ENCODE results near the gene XAGE5.
"Not testable (repeated sequence)": the region's sequence is repeated elsewhere in the genome, so short reads cannot be mapped to it uniquely, and the experiment has no call there.

XAGE5 gene

GRCh38 chrX:52804876-52805275 is 6.2 kb upstream of the XAGE5 start:
- not testable (repeated sequence) for H3K27ac ChIP-seq (ENCODE audit: low read depth, low read length); H3K18ac ChIP-seq (ENCODE audit: low read length); H2BK12ac ChIP-seq (ENCODE audit: low read length); H4K12ac ChIP-seq (ENCODE audit: low read depth, low read length); H2AK5ac ChIP-seq (ENCODE audit: low read length); H2AFZ ChIP-seq (ENCODE audit: insufficient read depth, low read length, poor library complexity); H3K9me3 ChIP-seq (ENCODE audit: insufficient read depth, low read depth, low read length); H3K27me3 ChIP-seq (ENCODE audit: insufficient read depth, low read length); H2BK120ac ChIP-seq (ENCODE audit: insufficient read depth, low read length, poor library complexity); H3K4me1 ChIP-seq (ENCODE audit: control insufficient read depth in 1 of 2, insufficient read depth in 2 of 2, low read length in 2 of 2); H3K4me2 ChIP-seq (ENCODE audit: low read length); H3K79me2 ChIP-seq (ENCODE audit: control insufficient read depth, insufficient read depth, low read length, poor library complexity); H3K14ac ChIP-seq (ENCODE audit: low read length); H3K9ac ChIP-seq (ENCODE audit: low read length); H3K79me1 ChIP-seq (ENCODE audit: low read length); H3K36me3 ChIP-seq (ENCODE audit: control insufficient read depth in 1 of 2, insufficient read depth in 2 of 2, low read length in 2 of 2); H4K91ac ChIP-seq (ENCODE audit: low read depth, low read length); H4K8ac ChIP-seq (ENCODE audit: low read depth, low read length); H3K4me3 ChIP-seq (ENCODE audit: low read depth, low read length); H3K4ac ChIP-seq (ENCODE audit: low read depth, low read length); H2BK5ac ChIP-seq (ENCODE audit: low read depth, low read length, poor library complexity); H3K23ac ChIP-seq (ENCODE audit: low read length)
- no CpG with 5 or more reads among the region's 2 CpGs for WGBS (ENCODE audit: extremely low coverage, insufficient coverage, insufficient read length)
- DNase-seq, result peak; percentile 7 to 11

DNA sequence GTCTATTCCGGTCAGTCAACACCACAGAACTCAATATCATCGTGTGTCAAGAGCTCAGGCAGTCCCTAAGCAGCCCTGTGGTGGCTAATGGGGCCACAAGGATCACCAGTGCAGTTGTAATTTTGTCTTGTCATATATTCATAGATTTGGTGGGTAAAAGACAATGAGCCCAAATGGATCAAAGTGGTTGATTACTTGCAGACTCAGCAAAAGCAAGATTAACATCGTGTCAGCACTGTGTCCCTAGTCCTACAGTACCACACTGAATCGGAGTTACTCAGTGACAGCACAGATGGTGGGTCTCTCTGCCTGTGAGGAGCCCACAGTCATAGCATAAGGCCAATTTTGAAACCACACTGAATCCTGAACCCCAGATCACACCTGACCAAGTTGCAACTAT is 8.7 kb downstream of the XAGE5 start:
- Histone ChIP-seq H3K9ac (ENCODE audit: low read length) (no peak overlapping the region), H3K4me3 (ENCODE audit: low read depth, low read length) (no peak overlapping the region), H2BK120ac (ENCODE audit: insufficient read depth, low read length, poor library complexity) (no peak overlapping the region), H2AFZ (ENCODE audit: insufficient read depth, low read length, poor library complexity) (no peak overlapping the region), H4K12ac (ENCODE audit: low read depth, low read length) (no peak overlapping the region), H3K9me3 (ENCODE audit: insufficient read depth, low read depth, low read length) (no peaks in the 10 kb centered on the region), H3K79me2 (ENCODE audit: control insufficient read depth, insufficient read depth, low read length, poor library complexity) (no peaks in the 10 kb centered on the region), H3K27ac (ENCODE audit: low read depth, low read length) (no peak overlapping the region), H3K4me2 (ENCODE audit: low read length) (no peak overlapping the region), H2AK5ac (ENCODE audit: low read length) (no peak overlapping the region), H3K4ac (ENCODE audit: low read depth, low read length) (no peak overlapping the region), H3K36me3 (ENCODE audit: control insufficient read depth in 1 of 2, insufficient read depth in 2 of 2, low read length in 2 of 2) (no peaks in the 10 kb centered on the region), H3K14ac (ENCODE audit: low read length) (no peak overlapping the region), H3K4me1 (ENCODE audit: control insufficient read depth in 1 of 2, insufficient read depth in 2 of 2, low read length in 2 of 2) (no peaks in the 10 kb centered on the region), H3K79me1 (ENCODE audit: low read length) (no peaks in the 10 kb centered on the region), H4K8ac (ENCODE audit: low read depth, low read length) (no peak overlapping the region), H3K18ac (ENCODE audit: low read length) (no peak overlapping the region), H4K91ac (ENCODE audit: low read depth, low read length) (no peak overlapping the region), H3K23ac (ENCODE audit: low read length) (no peak overlapping the region), H2BK5ac (ENCODE audit: low read depth, low read length, poor library complexity) (no peak overlapping the region), H2BK12ac (ENCODE audit: low read length) (no peak overlapping the region), H3K27me3 (ENCODE audit: insufficient read depth, low read length) (no peaks in the 10 kb centered on the region)
- no peak for DNase-seq
- no CpG with 5 or more reads among the region's 4 CpGs for WGBS (ENCODE audit: extremely low coverage, insufficient coverage, insufficient read length)

GRCh38 chrX:52821079-52821760 is 10.1 kb downstream of the XAGE5 start:
- no peaks in the 10 kb centered on the region for H3K79me2 ChIP-seq (ENCODE audit: control insufficient read depth, insufficient read depth, low read length, poor library complexity)
- no peak overlapping the region for H3K4me3 ChIP-seq (ENCODE audit: low read depth, low read length)
- no peaks in the 10 kb centered on the region for H3K79me1 ChIP-seq (ENCODE audit: low read length)
- no peaks in the 10 kb centered on the region for H3K36me3 ChIP-seq (ENCODE audit: control insufficient read depth in 1 of 2, insufficient read depth in 2 of 2, low read length in 2 of 2)
- no peak overlapping the region for H4K8ac ChIP-seq (ENCODE audit: low read depth, low read length)
- DNase-seq, result peak in 1 of 2 donors; percentile 56
- no peaks in the 10 kb centered on the region for H3K27me3 ChIP-seq (ENCODE audit: insufficient read depth, low read length)
- no peak overlapping the region for H3K4ac ChIP-seq (ENCODE audit: low read depth, low read length)
- H2BK5ac ChIP-seq (ENCODE audit: low read depth, low read length, poor library complexity), result no peak overlapping the region
- no peak overlapping the region for H4K91ac ChIP-seq (ENCODE audit: low read depth, low read length)
- no peak overlapping the region for H3K9ac ChIP-seq (ENCODE audit: low read length)
- H4K12ac ChIP-seq (ENCODE audit: low read depth, low read length), result no peak overlapping the region
- H3K4me2 ChIP-seq (ENCODE audit: low read length), result no peak overlapping the region
- no CpG with 5 or more reads among the region's 11 CpGs for WGBS (ENCODE audit: extremely low coverage, insufficient coverage, insufficient read length)
- H3K23ac ChIP-seq (ENCODE audit: low read length), result no peak overlapping the region
- no peak overlapping the region for H2AFZ ChIP-seq (ENCODE audit: insufficient read depth, low read length, poor library complexity)
- no peak overlapping the region for H2BK120ac ChIP-seq (ENCODE audit: insufficient read depth, low read length, poor library complexity)
- H3K27ac ChIP-seq (ENCODE audit: low read depth, low read length), result no peak overlapping the region
- no peaks in the 10 kb centered on the region for H3K4me1 ChIP-seq (ENCODE audit: control insufficient read depth in 1 of 2, insufficient read depth in 2 of 2, low read length in 2 of 2)
- no peak overlapping the region for H3K14ac ChIP-seq (ENCODE audit: low read length)
- no peaks in the 10 kb centered on the region for H3K9me3 ChIP-seq (ENCODE audit: insufficient read depth, low read depth, low read length)
- no peak overlapping the region for H2AK5ac ChIP-seq (ENCODE audit: low read length)
- no peak overlapping the region for H2BK12ac ChIP-seq (ENCODE audit: low read length)
- H3K18ac ChIP-seq (ENCODE audit: low read length), result no peak overlapping the region

- no peaks in the 10 kb centered on the region for H3K79me1 ChIP-seq (ENCODE audit: low read length)
- no peak overlapping the region for H3K23ac ChIP-seq (ENCODE audit: low read length)
- no peak overlapping the region for H3K14ac ChIP-seq (ENCODE audit: low read length)
- H3K27me3 ChIP-seq (ENCODE audit: insufficient read depth, low read length), result no peaks in the 10 kb centered on the region
- H3K4me1 ChIP-seq (ENCODE audit: control insufficient read depth in 1 of 2, insufficient read depth in 2 of 2, low read length in 2 of 2), result no peaks in the 10 kb centered on the region
- no peak overlapping the region for H4K12ac ChIP-seq (ENCODE audit: low read depth, low read length)
- no peak overlapping the region for H2AK5ac ChIP-seq (ENCODE audit: low read length)
- no peak overlapping the region for H4K8ac ChIP-seq (ENCODE audit: low read depth, low read length)
- H3K4me2 ChIP-seq (ENCODE audit: low read length), result no peak overlapping the region
- H2BK120ac ChIP-seq (ENCODE audit: insufficient read depth, low read length, poor library complexity), result no peak overlapping the region
- H3K79me2 ChIP-seq (ENCODE audit: control insufficient read depth, insufficient read depth, low read length, poor library complexity), result no peaks in the 10 kb centered on the region
- no peak overlapping the region for H3K4ac ChIP-seq (ENCODE audit: low read depth, low read length)
- H4K91ac ChIP-seq (ENCODE audit: low read depth, low read length), result no peak overlapping the region
- H3K9me3 ChIP-seq (ENCODE audit: insufficient read depth, low read depth, low read length), result no peaks in the 10 kb centered on the region
- DNase-seq, result no peak
- no peak overlapping the region for H3K27ac ChIP-seq (ENCODE audit: low read depth, low read length)
- H3K36me3 ChIP-seq (ENCODE audit: control insufficient read depth in 1 of 2, insufficient read depth in 2 of 2, low read length in 2 of 2), result no peaks in the 10 kb centered on the region
- no peak overlapping the region for H3K9ac ChIP-seq (ENCODE audit: low read length)
- no peak overlapping the region for H2BK12ac ChIP-seq (ENCODE audit: low read length)
- no peak overlapping the region for H3K18ac ChIP-seq (ENCODE audit: low read length)
- no peak overlapping the region for H2BK5ac ChIP-seq (ENCODE audit: low read depth, low read length, poor library complexity)
- H3K4me3 ChIP-seq (ENCODE audit: low read depth, low read length), result no peak overlapping the region
- H2AFZ ChIP-seq (ENCODE audit: insufficient read depth, low read length, poor library complexity), result no peak overlapping the region
- WGBS (ENCODE audit: extremely low coverage, insufficient coverage, insufficient read length), result no CpG with 5 or more reads among the region's 2 CpGs
Measured at GRCh38 chrX:52824608-52825007, 13.5 kb downstream of the XAGE5 start.
